ENCODE results near the gene PCAT7. TPM values are rescaled to one million over a fixed set of nuclear protein-coding genes. Genes with fewer than 3 reads are reported as not detected.

PCAT7 gene
- total RNA-seq, 1 donor from 2014 or later, result 1.3 TPM

- TF ChIP-seq CTCF (IDR thresholded peaks at IDR 0.05; ENCODE audit: unreplicated experiment), result no peak
- DNase-seq (ENCODE audit: low spot score), result no peak
- no peak overlapping the region for H3K27ac Mint-ChIP-seq (ENCODE audit: unreplicated experiment)
Measured at GRCh38 chr9:94568972-94569712, 14.3 kb downstream of the PCAT7 start.

DNA sequence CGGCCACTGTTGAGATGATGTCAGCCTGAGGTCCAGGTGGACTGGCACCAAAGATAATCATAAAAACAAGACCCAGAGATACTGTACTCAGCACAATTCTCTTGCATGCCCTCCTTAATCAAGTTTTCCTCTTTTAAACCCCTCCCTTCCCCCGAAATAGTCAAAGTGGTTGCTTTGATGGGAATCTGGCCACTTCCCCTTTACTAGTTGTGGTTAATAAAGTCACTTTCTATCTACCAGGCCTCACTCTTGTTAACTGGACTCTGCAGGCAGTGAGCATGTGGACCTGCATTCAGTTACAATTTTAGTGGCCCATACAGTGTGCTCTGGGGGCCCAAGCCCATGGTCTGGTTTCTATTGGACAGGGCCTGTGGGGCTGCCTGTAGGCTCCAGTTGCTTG lies 21.2 kb downstream of the PCAT7 start:
- H3K27me3 Mint-ChIP-seq (ENCODE audit: unreplicated experiment), result no peaks in the 10 kb centered on the region
- DNase-seq (ENCODE audit: low spot score), result no peak
- H3K27ac Mint-ChIP-seq (ENCODE audit: unreplicated experiment), result no peak overlapping the region
- no peaks in the 10 kb centered on the region for H3K36me3 Mint-ChIP-seq (ENCODE audit: low read depth, unreplicated experiment)
- no peaks in the 10 kb centered on the region for H3K9me3 Mint-ChIP-seq (ENCODE audit: unreplicated experiment)
- no peak overlapping the region for H3K4me3 Mint-ChIP-seq (ENCODE audit: unreplicated experiment)
- peaks cover 14% of the 10 kb centered on the region for H3K4me1 Mint-ChIP-seq (ENCODE audit: unreplicated experiment)
- TF ChIP-seq CTCF (IDR thresholded peaks at IDR 0.05; ENCODE audit: unreplicated experiment), result no peak

More at GRCh38 chr9:94568972-94569712, 14.3 kb downstream of the PCAT7 start:
- Mint-ChIP-seq H3K4me3 (ENCODE audit: unreplicated experiment) (no peak overlapping the region), H3K36me3 (ENCODE audit: low read depth, unreplicated experiment) (peaks cover 9% of the 10 kb centered on the region), H3K27me3 (ENCODE audit: unreplicated experiment) (no peaks in the 10 kb centered on the region), H3K4me1 (ENCODE audit: unreplicated experiment) (peaks cover 8% of the 10 kb centered on the region), H3K9me3 (ENCODE audit: unreplicated experiment) (no peaks in the 10 kb centered on the region)

DNA sequence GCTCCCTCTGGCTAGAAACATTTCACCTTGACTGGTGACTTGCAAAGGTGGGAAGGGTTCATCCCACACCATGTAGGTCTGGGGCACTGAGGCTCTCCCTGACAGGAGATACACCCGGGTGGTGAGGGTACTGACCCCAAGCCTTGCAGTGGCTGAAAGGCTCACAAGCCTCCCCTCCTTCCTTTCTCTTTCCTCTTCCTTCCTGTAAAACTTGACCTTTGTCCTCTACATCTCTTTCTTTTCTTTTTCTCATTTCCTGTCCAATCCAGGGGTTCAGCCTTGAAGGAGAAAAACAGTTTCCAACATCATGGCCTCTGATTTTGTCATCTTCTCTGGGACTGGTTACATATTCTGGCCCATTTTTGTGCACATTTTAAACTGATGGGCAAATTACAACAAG lies 22.2 kb downstream of the PCAT7 start:
- no peaks in the 10 kb centered on the region for H3K9me3 Mint-ChIP-seq (ENCODE audit: unreplicated experiment)
- no peak for DNase-seq (ENCODE audit: low spot score)
- no peak for TF ChIP-seq CTCF (IDR thresholded peaks at IDR 0.05; ENCODE audit: unreplicated experiment)
- H3K27me3 Mint-ChIP-seq (ENCODE audit: unreplicated experiment), result no peaks in the 10 kb centered on the region
- H3K27ac Mint-ChIP-seq (ENCODE audit: unreplicated experiment), result no peak overlapping the region
- H3K4me3 Mint-ChIP-seq (ENCODE audit: unreplicated experiment), result no peak overlapping the region
- H3K4me1 Mint-ChIP-seq (ENCODE audit: unreplicated experiment), result peaks cover 14% of the 10 kb centered on the region
- no peaks in the 10 kb centered on the region for H3K36me3 Mint-ChIP-seq (ENCODE audit: low read depth, unreplicated experiment)

- Mint-ChIP-seq H3K4me1 (ENCODE audit: unreplicated experiment) (peaks cover 14% of the 10 kb centered on the region), H3K4me3 (ENCODE audit: unreplicated experiment) (no peak overlapping the region), H3K36me3 (ENCODE audit: low read depth, unreplicated experiment) (no peaks in the 10 kb centered on the region), H3K27me3 (ENCODE audit: unreplicated experiment) (no peaks in the 10 kb centered on the region), H3K27ac (ENCODE audit: unreplicated experiment) (no peak overlapping the region), H3K9me3 (ENCODE audit: unreplicated experiment) (no peaks in the 10 kb centered on the region)
- TF ChIP-seq CTCF (IDR thresholded peaks at IDR 0.05; ENCODE audit: unreplicated experiment), result no peak
- no peak for DNase-seq (ENCODE audit: low spot score)
Measured at GRCh38 chr9:94577571-94577970, 22.7 kb downstream of the PCAT7 start.

DNA sequence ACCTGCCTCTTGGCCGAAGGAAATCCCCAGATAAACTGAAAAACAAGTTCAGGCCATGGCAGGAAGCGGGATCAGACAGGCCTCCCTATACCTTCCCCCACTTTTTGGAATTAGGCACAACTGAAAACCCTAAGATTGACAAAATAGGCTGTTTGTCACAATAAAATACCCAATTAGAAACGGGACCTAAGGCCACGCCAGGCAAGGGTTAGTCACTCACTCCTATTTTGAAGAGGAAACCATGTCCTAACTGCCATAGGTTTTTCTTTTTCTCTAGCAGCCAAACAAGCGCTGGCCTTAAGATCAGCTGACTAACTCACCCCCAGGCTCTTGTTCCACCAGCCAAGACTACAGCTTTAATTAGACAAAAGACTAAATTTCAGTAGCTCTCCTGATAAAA lies 26.8 kb downstream of the PCAT7 start:
- TF ChIP-seq CTCF (IDR thresholded peaks at IDR 0.05; ENCODE audit: unreplicated experiment), result no peak
- no peaks in the 10 kb centered on the region for H3K36me3 Mint-ChIP-seq (ENCODE audit: low read depth, unreplicated experiment)
- H3K4me3 Mint-ChIP-seq (ENCODE audit: unreplicated experiment), result no peak overlapping the region
- no peak for DNase-seq (ENCODE audit: low spot score)
- no peaks in the 10 kb centered on the region for H3K27me3 Mint-ChIP-seq (ENCODE audit: unreplicated experiment)
- H3K4me1 Mint-ChIP-seq (ENCODE audit: unreplicated experiment), result peaks cover 9% of the 10 kb centered on the region
- no peak overlapping the region for H3K27ac Mint-ChIP-seq (ENCODE audit: unreplicated experiment)
- no peaks in the 10 kb centered on the region for H3K9me3 Mint-ChIP-seq (ENCODE audit: unreplicated experiment)
